Ramos (cell line): ENCODE data around the gene F5.

ENCODE experiments used
- in situ Hi-C: fragments of 300-500 bp; cut with MboI; formaldehyde crosslinking; loops from one replicate; pipeline ENCODE4 v1.14.3; 2022; ENCODE audit warnings: low sequenced_read_pairs; ENCODE audit not compliant: unreplicated experiment

F5 gene

DNA sequence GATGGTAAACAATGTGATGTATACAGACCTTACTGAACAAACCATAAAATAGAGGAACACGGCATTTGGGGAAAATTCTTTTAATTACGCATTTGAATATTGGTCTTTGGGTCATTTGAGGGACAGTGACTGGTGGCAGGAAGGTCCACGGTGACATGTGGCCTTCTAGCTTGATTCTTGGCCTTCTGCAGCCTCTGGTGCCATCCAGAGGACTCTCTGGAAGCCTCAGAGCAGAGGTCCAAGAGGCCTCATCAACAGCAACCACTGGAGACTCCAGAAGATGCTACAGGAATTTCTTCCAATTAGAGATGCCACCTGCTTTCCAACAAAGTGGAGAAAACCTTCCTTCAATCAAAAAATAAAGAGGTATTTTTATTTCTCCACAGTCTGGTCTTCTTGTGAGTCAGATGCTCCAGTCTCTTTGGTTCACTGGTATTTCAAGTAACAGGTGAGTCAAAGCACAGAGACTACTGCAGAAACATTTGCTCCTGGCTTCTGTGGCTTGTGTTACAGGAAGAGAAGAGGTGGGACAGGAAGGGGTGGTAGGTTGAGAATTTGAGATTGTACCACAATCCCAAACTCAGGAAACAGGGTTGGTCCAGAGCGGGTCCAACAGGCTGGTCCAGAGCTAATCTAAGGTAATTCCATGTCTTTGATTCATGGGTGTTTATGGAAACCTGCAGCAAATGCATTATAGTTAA, 2.7 kb upstream of the F5 start:
- in situ Hi-C loops: no loop called here

DNA sequence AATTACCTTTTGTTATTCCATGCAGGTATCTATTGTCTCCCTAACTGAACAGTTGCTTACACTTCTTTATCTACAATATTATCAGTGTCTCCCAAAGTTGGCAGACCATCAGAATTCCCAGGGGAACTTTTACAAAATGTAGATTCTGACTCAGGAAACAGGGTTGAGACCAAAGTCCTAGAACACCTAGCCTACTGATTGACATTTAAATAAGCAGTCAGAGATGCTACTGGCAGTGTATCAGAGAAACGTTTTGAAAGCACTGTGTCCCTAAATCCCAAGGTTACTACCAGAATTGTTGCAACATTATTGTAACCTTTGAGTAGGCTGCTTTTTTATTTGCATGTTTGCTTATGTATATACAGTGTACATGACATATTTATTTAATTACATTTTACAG, 1.8 kb upstream of the F5 start:
- in situ Hi-C loops: no loop called here

DNA sequence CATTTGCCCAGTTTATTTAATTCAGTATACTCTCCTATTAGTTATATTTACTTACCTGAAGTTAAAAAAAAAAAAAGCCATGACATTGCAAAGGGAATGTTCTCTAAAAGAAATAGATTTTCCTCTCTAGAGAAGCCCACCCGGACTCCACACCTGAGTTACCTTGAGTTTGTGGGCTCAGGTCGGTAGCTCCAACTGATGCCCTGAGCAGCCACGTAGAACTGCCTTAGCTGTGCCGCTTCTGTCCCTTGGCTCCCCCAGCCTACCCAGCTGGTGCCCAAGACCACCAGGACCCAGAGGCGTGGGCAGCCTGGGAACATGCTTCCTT, 250 bp downstream of the F5 start:
- in situ Hi-C loops: no loop called here

DNA sequence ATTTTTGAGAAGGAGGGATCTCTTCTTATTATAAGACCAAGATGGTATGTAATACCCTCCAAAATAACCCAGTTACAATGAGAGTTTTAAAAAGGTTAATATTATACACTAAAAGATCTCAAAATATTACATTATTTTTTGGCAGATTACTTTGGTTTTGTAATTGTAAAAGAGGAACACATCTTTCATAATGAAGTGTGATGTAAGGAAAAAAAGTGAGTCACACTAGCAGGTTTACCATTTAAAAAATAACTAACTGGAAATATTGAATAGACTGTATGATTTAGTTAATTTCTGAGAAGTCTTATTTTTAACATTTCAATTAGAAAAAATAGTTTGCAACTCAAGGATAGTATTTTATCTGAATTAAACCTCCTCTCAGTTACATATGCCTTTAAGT, 1.1 kb downstream of the F5 start:
- in situ Hi-C loops: no loop called here

GRCh38 chr1:169584483-169585144, 1.7 kb downstream of the F5 start:
- in situ Hi-C loops: no loop called here

GRCh38 chr1:169577981-169578738, 8.1 kb downstream of the F5 start:
- in situ Hi-C loops: no loop called here

DNA sequence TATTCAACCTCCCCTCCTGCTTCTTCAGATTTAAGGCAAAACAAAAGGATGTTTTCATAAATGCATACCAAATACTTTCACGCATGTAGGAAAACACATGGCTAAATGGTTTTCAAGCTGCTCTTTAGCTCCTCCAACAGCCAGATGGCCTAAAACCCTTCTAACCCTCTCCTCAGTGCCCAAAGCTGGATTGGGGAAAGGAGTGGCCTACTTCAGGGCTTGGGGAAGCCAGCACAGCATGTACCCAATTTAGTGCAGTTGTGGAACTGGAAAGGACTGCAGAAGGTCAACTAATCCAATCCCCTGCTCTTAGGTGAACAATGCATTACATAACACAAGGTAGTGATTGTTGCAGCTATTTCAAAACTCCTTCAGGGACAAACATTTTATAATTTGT, 9.3 kb downstream of the F5 start:
- in situ Hi-C loops: no loop called here

GRCh38 chr1:169576241-169576934, 9.9 kb downstream of the F5 start:
- in situ Hi-C loops: no loop called here

DNA sequence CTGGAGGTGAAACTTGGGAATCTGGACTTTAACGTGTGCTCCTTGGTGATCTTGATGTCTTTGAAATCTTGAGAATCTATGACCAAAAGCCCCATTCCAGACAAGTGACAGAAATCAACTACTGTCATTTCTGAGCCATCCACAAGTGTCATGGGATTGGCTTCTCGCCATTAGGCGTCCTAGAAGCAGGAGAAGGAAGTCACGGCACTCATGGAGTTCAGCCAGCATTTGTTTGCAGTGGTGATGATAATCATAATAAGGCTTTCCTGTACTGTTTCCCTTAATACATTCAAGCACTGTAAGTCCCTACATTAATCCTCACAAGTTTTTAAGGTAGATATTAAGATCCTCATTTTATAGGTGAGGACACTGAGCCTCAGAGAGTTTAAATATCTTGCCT, 11.9 kb downstream of the F5 start:
- in situ Hi-C loops: no loop called here

- in situ Hi-C loops: no loop called here
These were observed 14.1 kb downstream of the F5 start for GRCh38 chr1:169572187-169572586.

DNA sequence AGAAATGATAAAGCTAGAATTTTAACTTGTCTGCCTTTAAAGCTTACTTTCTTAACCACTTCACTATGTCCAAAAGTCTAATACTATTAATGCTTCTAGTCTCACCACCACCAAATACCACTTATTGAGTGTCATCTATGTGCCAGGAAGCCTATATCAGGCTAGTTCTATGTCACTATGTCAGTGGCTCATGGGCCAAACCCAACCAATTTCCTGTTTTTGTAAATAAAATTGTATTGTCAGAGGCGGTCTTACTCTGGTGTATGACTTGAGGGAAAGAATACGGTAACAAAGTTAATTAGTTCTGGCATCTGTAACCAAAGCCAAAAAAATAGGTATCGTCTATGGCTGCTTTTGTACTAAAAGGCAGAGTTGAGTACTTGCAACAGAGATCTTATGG, 14.8 kb downstream of the F5 start:
- in situ Hi-C loops: no loop called here

- in situ Hi-C loops: no loop called here
These were observed 16.1 kb downstream of the F5 start for GRCh38 chr1:169570172-169570574.

DNA sequence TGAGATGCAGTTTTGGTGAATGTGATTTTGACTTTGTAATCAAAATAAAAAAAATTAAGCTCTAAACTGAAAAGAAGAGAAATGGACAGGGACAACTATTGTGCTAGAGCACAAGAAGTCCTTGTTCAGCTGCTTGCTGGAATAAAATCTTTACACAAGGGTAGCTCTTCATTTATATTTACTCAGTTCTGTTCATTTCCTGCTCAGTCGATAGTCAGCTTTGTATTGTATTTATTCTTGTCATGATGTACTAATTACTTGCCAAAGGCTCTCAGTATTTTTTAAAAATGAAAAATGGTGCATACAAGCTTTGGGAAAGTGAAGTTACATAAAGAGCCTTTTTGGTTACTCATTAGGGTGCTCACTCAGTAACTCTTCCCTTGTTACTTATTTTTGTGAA, 17.8 kb downstream of the F5 start:
- in situ Hi-C loops: no loop called here

- in situ Hi-C loops: no loop called here
These were observed 20.7 kb downstream of the F5 start for GRCh38 chr1:169565335-169566271.

- in situ Hi-C loops: no loop called here
These were observed 22.6 kb downstream of the F5 start for GRCh38 chr1:169563650-169564049.

DNA sequence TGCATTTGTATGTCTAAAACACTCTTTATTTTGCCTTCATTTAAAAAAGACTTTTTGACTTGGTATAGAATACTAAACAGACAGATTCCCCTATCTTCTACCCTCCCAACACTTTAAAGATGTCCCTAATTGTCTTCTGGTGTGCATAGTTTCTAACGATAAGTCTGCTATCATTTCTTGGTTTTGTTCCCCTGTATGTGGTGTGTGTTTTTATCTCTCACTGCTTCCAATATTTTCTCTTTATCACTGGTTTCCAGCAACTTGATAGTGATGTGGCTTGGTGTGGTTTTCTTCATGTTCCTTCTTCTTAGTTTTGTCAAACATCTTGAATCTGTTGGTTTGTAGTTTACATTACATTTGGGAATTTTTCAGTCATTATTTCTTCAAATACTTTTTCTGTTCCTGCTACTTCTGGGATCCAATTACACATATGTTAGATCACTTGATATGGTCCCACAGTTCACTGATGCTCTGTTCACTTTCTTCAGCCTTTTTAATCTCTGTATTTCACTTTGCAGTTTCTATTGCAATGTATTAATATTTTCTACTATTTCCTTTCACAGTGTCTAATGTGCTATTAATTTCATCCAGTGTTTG, 23.2 kb downstream of the F5 start:
- in situ Hi-C loops: no loop called here

DNA sequence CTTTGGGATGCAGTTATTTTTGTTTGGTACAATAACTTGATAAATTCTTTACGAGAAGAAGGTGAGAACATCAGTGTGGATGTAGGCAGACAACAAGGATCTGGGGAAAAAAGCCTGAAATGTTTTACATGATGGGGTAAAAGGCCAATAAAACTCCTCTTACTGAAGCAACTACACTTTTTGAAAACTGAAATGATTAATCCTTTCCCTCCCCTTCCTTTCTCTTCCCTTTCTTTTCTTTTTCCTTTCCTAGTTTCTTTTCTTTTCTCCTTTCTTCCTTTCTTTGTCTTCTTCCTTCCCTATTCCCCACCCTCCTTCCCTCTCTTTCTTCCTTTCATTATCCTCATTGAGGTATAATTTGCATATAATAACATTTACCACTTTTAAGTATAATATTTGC, 24.6 kb downstream of the F5 start:
- in situ Hi-C loops: no loop called here

DNA sequence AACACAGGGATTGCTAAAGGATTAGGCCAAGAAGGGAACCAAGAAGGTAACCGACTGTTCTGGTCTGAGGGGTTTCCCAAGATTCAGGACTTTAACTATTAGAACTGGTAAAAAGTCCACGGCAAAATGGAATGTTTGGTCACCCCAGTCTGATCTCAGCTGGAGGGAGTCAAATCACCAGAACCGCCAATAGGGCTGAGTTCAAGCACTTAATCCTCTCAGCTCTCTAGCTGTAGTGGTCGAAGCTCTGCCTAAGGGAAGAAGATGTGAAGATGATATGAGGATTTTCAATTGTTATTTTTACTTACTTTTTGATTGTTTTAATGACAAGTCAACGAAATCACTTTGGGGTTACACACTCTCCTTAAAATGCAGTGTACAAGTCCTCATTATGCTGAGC, 29.1 kb downstream of the F5 start:
- in situ Hi-C loops: no loop called here

DNA sequence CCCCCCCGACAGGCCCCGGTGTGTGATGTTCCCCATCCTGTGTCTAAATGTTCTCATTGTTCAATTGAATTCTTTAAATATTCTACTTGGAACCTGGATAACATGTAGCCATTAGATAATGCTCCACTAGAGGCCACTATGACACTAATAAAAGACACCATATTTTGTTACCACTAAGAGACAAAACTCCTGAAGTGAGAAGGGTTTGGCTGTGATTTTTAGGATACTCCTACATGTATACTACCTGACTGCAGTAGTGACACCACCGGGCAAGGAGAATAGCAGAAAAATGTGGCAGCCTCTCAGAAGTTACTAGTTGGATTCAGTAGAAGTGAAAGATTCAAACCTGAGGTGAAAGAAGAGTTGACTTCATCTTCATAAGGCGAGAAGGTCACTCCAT, 36.0 kb downstream of the F5 start:
- in situ Hi-C loops: no loop called here

GRCh38 chr1:169548282-169548681, 38.0 kb downstream of the F5 start:
- in situ Hi-C loops: loop anchor here (25.0 kb wide), 1 partner anchor 936 kb away; no protein-coding TSS in a partner anchor
